Natural killer cell (primary cell): ENCODE data around the gene UBL7. TPM values are rescaled to one million over a fixed set of nuclear protein-coding genes. Genes with fewer than 3 reads are reported as not detected.

ENCODE experiments used
- ATAC-seq, 3 donors: fragments of 150-1000 bp in 2 of 3; fragments of 200-7000 bp in 1 of 3; cut with Tn5 transposase; 1 replicate in 1 of 3; 2 replicates in 2 of 3; pipeline ENCODE4 v1.10.0; 2021; ENCODE audit warnings: mild to moderate bottlenecking in 2 of 3, moderate library complexity in 2 of 3
- DNase-seq, 2 donors: peaks; one replicate each; pipeline versions ENCODE4 v3.0.0 to v3.0.0-alpha.2; 2013 to 2021; ENCODE audit warnings: mixed read lengths in 1 of 2
- H3K27ac ChIP-seq: one replicate; pipeline ENCODE4 v1.5.1; 2013; ENCODE audit warnings: mild to moderate bottlenecking, low read length
- H3K27me3 ChIP-seq: one replicate; pipeline ENCODE4 v1.6.1; 2013; ENCODE audit warnings: low read length; ENCODE audit not compliant: control insufficient read depth, insufficient read depth
- H3K36me3 ChIP-seq: one replicate; pipeline ENCODE4 v1.6.1; 2013; ENCODE audit warnings: low read length; ENCODE audit not compliant: control insufficient read depth, insufficient read depth
- H3K4me1 ChIP-seq: one replicate; pipeline ENCODE4 v1.6.1; 2013; ENCODE audit warnings: low read length; ENCODE audit not compliant: control insufficient read depth, insufficient read depth
- H3K4me3 ChIP-seq: one replicate; pipeline ENCODE4 v1.5.1; 2013; ENCODE audit warnings: low read length
- H3K9me3 ChIP-seq: one replicate; pipeline ENCODE4 v1.6.1; 2013; ENCODE audit warnings: low read length; ENCODE audit not compliant: control insufficient read depth, insufficient read depth
- H3K27ac Mint-ChIP-seq, 2 donors: one replicate each; pipeline ENCODE4 v1.8.0; 2022; ENCODE audit warnings: mild to moderate bottlenecking in 2 of 2, mixed read lengths in 2 of 2, moderate library complexity in 1 of 2
- H3K27me3 Mint-ChIP-seq, 2 donors: one replicate each; pipeline ENCODE4 v1.8.0; 2022; ENCODE audit warnings: low read depth in 2 of 2, mixed read lengths in 2 of 2
- H3K36me3 Mint-ChIP-seq: one replicate; pipeline ENCODE4 v1.8.0; 2022; ENCODE audit warnings: mixed read lengths
- H3K4me1 Mint-ChIP-seq, 2 donors: one replicate each; pipeline ENCODE4 v1.8.0; 2022; ENCODE audit warnings: mixed read lengths in 2 of 2
- H3K4me3 Mint-ChIP-seq: one replicate; pipeline ENCODE4 v1.8.0; 2022; ENCODE audit warnings: mild to moderate bottlenecking, moderate library complexity, mixed read lengths
- H3K9me3 Mint-ChIP-seq, 2 donors: one replicate each; pipeline ENCODE4 v1.8.0; 2022; ENCODE audit warnings: mixed read lengths in 2 of 2
- CTCF ChIP-seq: fragments of 200-600 bp; IDR thresholded peaks from one replicate; pipeline ENCODE4 v1.8.0; 2022; ENCODE audit warnings: antibody characterized with exemption
- WGBS: methylation state at CpG from one replicate; pipeline ENCODE4 v1.1.7; 2013; ENCODE audit warnings: missing lambda C conversion rate; ENCODE audit not compliant: insufficient coverage; 5-methylcytosine and 5-hydroxymethylcytosine counted together
- intact Hi-C: fragments of 100-400 bp; cut with micrococcal nuclease; formaldehyde crosslinking; loops from one replicate; pipeline ENCODE4 v1.14.2; 2022
- total RNA-seq, 4 donors: library from RNA; stranded (reverse); fragments of 120-200 nt in 1 of 4; gene quantifications; one replicate each; pipeline versions ENCODE4 v1.2.3 to v1.2.4, GENCODE V29; 2013 to 2022

Gene UBL7
- total RNA-seq, 3 donors from 2014 or later (not counting 1 experiment from before 2014, with no cell fraction given): 25.1 to 38.7 (median 29.0) TPM

GRCh38 chr15:74445816-74446763 lies 14.9 kb downstream of the UBL7 start:
- no peaks in the 10 kb centered on the region for H3K27me3 Mint-ChIP-seq
- WGBS: 96% methylated on average over 7 of the region's 9 CpGs

GRCh38 chr15:74444106-74445062 lies 16.6 kb downstream of the UBL7 start:
- Mint-ChIP-seq H3K36me3 (peaks cover 23% of the 10 kb centered on the region), H3K9me3 (no peaks in the 10 kb centered on the region), H3K27me3 (no peaks in the 10 kb centered on the region), H3K4me1 (no peaks in the 10 kb centered on the region), H3K4me3 (no peak overlapping the region), H3K27ac (no peak overlapping the region)
- WGBS: 82% methylated on average over 8 of the region's 8 CpGs
- Histone ChIP-seq H3K9me3 (no peaks in the 10 kb centered on the region), H3K36me3 (peaks cover 43% of the 10 kb centered on the region), H3K4me3 (no peak overlapping the region), H3K27me3 (no peaks in the 10 kb centered on the region), H3K4me1 (no peaks in the 10 kb centered on the region), H3K27ac (no peak overlapping the region)
- intact Hi-C loops: no loop called here
- DNase-seq: no peak
- no peak for ATAC-seq
- TF ChIP-seq CTCF: no peak

More at GRCh38 chr15:74445816-74446763, 14.9 kb downstream of the UBL7 start:
- Histone ChIP-seq H3K4me1 (no peaks in the 10 kb centered on the region), H3K4me3 (no peak overlapping the region), H3K36me3 (peaks cover 57% of the 10 kb centered on the region), H3K27me3 (no peaks in the 10 kb centered on the region), H3K27ac (no peak overlapping the region), H3K9me3 (no peaks in the 10 kb centered on the region)
- no peak overlapping the region for H3K4me3 Mint-ChIP-seq
- DNase-seq (no peak), ATAC-seq (no peak)
- no peaks in the 10 kb centered on the region for H3K4me1 Mint-ChIP-seq
- intact Hi-C loops: no loop called here
- TF ChIP-seq CTCF: no peak
- no peaks in the 10 kb centered on the region for H3K9me3 Mint-ChIP-seq
- H3K27ac Mint-ChIP-seq: no peak overlapping the region
- H3K36me3 Mint-ChIP-seq: peaks cover 32% of the 10 kb centered on the region

- H3K27ac Mint-ChIP-seq: no peak overlapping the region
- H3K4me1 ChIP-seq: peaks cover 3% of the 10 kb centered on the region
- no peak overlapping the region for H3K27ac ChIP-seq
- TF ChIP-seq CTCF: no peak
- no peaks in the 10 kb centered on the region for H3K9me3 Mint-ChIP-seq
- DNase-seq (no peak), ATAC-seq (no peak)
- no peaks in the 10 kb centered on the region for H3K9me3 ChIP-seq
- WGBS: 90% methylated on average over 13 of the region's 14 CpGs
- H3K36me3 ChIP-seq: peaks cover 32% of the 10 kb centered on the region
- no peak overlapping the region for H3K4me3 ChIP-seq
- no peaks in the 10 kb centered on the region for H3K27me3 Mint-ChIP-seq
- H3K36me3 Mint-ChIP-seq: peaks cover 21% of the 10 kb centered on the region
- H3K27me3 ChIP-seq: no peaks in the 10 kb centered on the region
- intact Hi-C loops: no loop called here
- H3K4me1 Mint-ChIP-seq: peaks cover 0 to 6% of the 10 kb centered on the region in 2 donors
- H3K4me3 Mint-ChIP-seq: no peak overlapping the region
These were observed 17.7 kb downstream of the UBL7 start for GRCh38 chr15:74443100-74443909.
